ENCODE data around the gene SPDYA.

DNA sequence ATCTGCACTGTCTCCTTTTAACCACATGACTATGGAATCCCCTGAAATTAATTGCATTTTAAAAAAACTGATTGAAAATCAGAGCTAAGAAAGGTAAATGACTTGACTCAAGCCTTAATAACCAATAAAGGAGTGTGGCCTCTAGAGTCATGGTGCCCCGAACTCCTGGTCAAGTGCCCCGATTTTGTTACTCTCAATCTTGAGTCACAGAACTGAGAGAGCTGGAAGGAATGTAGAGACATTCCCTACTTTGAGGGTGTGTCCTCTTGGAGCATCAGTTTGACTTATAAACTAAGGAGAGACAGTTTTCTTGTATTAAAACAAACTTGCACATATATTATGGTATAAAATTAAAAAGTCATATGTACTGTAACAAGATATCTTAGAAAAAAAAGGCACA, 86.3 kb downstream of the SPDYA start:
- TF ChIP-seq, protein P1, sequence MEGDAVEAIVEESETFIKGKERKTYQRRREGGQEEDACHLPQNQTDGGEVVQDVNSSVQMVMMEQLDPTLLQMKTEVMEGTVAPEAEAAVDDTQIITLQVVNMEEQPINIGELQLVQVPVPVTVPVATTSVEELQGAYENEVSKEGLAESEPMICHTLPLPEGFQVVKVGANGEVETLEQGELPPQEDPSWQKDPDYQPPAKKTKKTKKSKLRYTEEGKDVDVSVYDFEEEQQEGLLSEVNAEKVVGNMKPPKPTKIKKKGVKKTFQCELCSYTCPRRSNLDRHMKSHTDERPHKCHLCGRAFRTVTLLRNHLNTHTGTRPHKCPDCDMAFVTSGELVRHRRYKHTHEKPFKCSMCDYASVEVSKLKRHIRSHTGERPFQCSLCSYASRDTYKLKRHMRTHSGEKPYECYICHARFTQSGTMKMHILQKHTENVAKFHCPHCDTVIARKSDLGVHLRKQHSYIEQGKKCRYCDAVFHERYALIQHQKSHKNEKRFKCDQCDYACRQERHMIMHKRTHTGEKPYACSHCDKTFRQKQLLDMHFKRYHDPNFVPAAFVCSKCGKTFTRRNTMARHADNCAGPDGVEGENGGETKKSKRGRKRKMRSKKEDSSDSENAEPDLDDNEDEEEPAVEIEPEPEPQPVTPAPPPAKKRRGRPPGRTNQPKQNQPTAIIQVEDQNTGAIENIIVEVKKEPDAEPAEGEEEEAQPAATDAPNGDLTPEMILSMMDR (IDR thresholded peaks at IDR 0.05 in 2 of 3, conservative IDR thresholded peaks at IDR 0.05 in 1 of 3; ENCODE audit: borderline replicate concordance in 1 of 3, insufficient read depth in 1 of 3, low read depth in 2 of 3, low read length in 2 of 3): no peak
- TF ChIP-seq, protein P2, sequence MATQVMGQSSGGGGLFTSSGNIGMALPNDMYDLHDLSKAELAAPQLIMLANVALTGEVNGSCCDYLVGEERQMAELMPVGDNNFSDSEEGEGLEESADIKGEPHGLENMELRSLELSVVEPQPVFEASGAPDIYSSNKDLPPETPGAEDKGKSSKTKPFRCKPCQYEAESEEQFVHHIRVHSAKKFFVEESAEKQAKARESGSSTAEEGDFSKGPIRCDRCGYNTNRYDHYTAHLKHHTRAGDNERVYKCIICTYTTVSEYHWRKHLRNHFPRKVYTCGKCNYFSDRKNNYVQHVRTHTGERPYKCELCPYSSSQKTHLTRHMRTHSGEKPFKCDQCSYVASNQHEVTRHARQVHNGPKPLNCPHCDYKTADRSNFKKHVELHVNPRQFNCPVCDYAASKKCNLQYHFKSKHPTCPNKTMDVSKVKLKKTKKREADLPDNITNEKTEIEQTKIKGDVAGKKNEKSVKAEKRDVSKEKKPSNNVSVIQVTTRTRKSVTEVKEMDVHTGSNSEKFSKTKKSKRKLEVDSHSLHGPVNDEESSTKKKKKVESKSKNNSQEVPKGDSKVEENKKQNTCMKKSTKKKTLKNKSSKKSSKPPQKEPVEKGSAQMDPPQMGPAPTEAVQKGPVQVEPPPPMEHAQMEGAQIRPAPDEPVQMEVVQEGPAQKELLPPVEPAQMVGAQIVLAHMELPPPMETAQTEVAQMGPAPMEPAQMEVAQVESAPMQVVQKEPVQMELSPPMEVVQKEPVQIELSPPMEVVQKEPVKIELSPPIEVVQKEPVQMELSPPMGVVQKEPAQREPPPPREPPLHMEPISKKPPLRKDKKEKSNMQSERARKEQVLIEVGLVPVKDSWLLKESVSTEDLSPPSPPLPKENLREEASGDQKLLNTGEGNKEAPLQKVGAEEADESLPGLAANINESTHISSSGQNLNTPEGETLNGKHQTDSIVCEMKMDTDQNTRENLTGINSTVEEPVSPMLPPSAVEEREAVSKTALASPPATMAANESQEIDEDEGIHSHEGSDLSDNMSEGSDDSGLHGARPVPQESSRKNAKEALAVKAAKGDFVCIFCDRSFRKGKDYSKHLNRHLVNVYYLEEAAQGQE (IDR thresholded peaks at IDR 0.05; ENCODE audit: low read depth): no peak
